Stimulated activated CD8-positive, alpha-beta memory T cell treated with anti-CD3 and anti-CD28 coated beads, Interleukin-2, amount 100 ng/mL, for 48 hours (primary cell): Measurements from ENCODE around the gene CERT1.
A peak's percentile ranks its signal among the peaks of the same experiment; 100 is the strongest.
"Not testable (repeated sequence)": the region's sequence is repeated elsewhere in the genome, so short reads cannot be mapped to it uniquely, and the experiment has no call there.

Experiments used
- DNase-seq, 2 donors: peaks; one replicate each; pipeline ENCODE4 v3.0.0-alpha.2; 2020; ENCODE audit warnings: low read depth in 2 of 2

CERT1 gene

DNA sequence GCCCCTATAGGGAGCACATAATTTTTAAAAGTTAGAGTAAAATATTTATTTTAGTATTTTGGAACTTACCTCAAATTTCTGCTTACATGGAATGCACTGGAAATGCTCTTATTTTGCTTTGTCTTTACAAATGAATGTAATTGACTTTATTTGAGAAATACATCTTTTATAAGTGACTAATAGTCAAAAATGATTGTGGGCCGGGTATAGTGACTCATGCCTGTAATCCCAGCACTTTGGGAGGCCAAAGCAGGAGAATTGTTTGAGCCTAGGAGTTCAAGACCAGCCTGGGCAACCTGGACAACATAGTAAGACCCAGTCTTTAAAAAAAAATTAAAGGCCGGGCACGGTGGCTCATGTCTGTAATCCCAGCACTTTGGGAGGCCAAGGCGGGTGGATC lies 168.6 kb downstream of the CERT1 start:
- DNase-seq, result no peak

DNA sequence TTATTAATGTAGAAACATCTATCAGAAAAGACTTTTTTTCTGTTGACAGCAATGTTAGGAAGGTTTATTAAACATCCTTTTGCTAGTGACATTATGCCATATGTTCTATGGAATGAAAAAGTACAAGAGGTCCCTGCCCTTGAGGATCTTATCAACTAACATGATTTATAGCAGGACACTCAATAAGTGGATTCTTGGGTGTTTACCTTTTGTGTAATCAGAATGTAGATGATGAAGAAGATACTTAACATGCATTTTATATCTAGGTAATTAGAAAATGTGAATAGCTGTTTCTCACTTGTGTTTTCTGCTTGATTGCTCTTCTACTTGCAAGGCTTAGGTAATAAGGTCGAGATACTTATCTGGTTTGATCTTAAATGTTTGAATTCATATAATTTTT lies 169.5 kb downstream of the CERT1 start:
- DNase-seq, result no peak

DNA sequence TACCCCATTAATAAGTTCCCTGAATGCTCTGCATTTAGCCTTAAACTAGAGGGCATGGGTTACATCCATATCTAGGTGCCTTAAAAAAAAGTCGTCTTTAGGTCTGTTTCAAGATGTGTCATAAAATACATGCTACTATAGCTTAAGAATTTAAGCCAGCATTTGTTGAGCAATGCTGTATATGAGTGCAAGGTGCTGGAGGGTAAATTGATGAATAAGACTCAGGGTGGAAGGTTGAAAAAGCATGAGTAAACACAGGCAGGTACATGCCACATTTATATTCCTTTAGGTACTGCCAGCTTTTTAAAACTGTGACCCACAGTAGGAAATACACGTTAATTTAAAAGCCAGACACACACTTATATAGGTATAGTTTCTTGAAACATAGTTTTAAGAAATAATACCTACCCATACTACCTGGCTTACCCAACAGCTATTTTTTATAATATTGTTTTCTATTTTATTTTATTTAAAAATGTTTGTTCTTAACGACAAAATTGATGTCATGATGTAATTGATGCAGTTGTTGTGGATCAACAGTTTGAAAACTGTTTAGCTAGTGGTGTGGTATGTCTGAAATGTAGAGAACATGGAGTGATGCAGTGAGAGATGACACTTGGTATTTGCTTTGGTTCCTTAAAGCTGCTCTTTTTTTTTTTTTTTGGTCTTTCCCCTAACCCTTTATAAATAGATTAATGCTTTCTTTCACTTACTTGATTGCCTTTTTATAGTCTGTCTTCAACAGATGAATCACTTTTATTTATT lies 170.5 kb downstream of the CERT1 start:
- no peak for DNase-seq

DNA sequence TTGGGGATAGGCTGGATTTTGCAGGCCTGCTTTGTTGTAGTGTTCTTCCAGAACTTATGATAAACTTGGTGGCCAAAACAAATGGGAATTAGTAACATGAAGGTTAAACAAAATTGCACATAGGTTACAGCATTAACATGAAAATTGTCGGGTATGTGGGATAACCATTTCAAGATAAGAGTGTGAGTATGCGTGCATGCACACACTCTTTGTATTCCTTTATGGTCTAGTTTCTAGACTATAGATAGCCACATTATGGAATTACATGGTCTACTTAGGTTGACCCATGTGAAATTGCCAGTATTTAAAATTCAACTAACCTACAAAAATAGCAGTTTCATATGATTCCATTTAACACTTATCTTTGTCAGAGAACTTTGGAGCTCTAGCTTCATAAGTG lies 173.0 kb downstream of the CERT1 start:
- DNase-seq, result no peak

DNA sequence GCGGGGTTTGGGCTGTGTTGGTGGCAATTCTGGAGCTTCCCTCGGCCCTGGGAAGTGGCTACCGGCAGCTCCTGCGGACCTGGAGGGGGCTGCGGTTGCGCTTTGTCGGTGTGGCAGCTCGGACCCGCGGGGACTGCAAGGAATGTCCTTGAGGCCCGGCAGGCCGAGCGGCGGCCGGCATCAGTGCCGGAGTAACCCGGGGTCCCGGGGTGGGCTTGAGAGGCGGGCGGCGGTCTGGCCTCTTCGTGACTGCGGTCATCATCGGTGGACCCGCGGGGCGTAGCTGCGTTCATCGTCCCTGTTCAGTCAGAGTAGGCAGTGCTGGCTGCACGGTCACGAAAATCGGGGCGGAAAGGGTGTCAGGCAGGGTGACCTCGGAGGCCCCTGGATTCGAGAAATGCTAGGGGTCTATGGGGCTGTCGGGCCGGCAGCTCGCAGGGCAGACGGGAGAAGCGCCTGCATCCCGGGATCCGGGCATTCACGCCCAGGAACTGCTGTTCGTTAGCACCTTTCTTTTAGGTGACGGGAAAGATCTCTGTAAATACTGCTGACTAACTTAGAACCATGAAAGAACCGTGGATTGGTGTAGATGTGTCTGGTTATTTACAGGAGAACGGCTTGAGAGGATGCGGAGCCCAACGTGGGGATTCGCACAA lies 173.9 kb downstream of the CERT1 start:
- peak; percentile 18 to 20 for DNase-seq

DNA sequence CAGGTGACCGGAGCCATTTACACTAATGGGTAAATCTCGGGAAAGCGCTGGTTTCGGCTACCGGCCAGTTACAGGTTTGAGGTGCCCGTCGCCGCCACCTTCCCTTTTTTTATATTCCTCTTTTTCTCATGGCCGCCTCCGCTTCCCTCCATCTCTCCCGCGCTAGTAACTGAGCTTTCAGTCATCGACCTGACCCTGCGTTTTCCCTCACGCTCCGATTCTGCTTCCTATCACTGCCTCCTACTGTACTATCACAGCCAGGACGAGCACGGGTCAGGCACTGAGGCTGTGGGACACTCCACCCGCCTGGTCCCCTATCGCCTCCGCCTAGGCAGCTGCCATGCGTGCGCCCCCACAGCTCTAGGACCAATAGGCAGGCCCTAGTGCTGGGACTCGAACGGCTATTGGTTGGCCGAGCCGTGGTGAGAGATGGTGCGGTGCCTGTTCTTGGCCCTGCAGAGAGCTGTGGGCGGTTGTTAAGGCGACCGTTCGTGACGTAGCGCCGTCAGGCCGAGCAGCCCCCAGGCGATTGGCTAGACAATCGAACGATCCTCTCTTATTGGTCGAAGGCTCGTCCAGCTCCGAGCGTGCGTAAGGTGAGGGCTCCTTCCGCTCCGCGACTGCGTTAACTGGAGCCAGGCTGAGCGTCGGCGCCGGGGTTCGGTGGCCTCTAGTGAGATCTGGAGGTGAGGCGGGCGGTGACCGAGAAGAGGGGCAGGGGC lies 174.7 kb downstream of the CERT1 start, which contains the start of gene HMGCR:
Gene HMGCR, plus strand, starts transcription at position 606 of the 722 bp plus-strand sequence. CDS start 5,386 bp downstream, outside the sequence.
- peak; percentile 92 to 95 for DNase-seq

DNA sequence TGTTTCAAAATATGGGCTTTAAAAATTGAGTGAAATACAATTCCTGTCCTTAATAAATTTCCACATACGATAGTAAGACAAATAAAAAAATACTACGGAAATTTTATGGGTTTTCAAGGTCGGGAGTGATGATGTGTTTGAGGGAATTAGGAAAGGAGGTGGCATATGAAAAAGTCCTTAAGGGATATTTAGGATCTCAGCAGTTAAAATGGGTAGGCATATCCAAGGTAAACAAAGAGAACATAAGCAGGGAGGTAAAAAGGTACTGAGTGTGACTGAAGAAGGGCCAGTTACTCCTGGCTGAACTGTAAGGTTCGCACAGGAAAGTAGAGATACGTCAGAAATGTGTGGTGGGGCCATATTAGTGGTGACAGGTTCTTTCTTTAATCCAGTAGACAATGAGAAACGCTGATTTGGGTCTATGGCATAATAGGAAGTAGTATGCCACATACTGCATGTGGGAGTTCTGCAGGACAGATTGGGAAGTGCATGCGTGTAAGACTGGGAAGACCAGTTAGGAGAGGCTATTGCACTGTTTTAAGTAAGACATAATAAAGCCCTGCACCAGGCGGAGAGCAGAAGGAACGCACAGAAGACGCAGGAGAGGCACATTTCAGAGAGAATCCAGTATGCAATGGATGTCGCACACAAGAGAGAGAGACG lies 175.3 kb downstream of the CERT1 start:
- DNase-seq, result no peak

DNA sequence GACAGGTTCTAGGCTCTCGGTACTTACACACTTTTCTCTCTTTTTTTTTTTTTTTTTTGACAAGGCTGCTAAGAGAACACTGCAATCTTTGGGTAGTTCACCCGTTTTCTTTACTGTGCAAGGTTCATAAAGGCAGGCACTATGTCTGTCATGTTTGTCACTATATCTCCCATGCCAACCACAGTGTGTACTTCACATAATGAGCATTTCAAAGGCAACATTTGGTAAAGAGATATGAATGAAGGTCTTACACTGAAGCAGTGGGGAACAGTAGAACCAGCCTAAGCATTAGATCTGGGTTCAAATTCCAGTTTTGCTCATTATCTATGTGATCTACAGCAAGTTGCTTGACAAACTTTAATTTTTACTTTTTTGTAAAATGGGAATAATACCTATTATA lies 175.9 kb downstream of the CERT1 start:
- DNase-seq, result no peak

DNA sequence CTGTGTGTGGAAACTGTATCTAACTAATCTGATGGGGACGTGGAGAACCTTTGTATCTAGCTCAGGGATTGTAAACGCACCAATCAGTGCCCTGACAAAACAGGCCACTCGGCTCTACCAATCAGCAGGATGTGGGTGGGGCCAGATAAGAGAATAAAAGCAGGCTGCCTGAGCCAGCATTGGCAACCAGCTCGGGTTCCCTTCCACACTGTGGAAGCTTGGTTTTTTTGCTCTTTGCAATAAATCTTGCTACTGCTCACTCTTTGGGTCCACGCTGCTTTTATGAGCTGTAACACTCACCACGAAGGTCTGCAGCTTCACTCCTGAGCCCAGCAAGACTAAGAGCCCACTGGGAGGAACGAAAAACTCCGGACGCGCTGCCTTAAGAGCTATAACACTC lies 177.0 kb downstream of the CERT1 start:
- not testable (repeated sequence) for DNase-seq

DNA sequence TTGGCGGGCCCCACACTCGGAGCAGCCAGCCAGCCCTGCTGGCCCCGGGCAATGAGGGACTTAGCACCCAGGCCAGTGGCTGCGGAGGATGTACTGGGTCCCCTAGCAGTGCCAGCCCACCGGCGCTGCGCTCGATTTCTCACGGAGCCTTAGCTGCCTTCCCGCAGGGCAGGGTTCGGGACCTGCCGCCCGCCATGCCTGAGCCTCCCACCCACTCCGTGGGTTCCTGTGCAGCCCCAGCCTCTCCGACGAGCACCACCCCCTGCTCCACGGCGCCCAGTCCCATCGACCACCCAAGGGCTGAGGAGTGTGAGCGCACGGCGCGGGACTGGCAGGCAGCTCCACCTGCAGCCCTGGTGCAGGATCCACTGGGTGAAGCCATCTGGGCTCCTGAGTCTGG lies 177.7 kb downstream of the CERT1 start:
- DNase-seq, result not testable (repeated sequence)

DNA sequence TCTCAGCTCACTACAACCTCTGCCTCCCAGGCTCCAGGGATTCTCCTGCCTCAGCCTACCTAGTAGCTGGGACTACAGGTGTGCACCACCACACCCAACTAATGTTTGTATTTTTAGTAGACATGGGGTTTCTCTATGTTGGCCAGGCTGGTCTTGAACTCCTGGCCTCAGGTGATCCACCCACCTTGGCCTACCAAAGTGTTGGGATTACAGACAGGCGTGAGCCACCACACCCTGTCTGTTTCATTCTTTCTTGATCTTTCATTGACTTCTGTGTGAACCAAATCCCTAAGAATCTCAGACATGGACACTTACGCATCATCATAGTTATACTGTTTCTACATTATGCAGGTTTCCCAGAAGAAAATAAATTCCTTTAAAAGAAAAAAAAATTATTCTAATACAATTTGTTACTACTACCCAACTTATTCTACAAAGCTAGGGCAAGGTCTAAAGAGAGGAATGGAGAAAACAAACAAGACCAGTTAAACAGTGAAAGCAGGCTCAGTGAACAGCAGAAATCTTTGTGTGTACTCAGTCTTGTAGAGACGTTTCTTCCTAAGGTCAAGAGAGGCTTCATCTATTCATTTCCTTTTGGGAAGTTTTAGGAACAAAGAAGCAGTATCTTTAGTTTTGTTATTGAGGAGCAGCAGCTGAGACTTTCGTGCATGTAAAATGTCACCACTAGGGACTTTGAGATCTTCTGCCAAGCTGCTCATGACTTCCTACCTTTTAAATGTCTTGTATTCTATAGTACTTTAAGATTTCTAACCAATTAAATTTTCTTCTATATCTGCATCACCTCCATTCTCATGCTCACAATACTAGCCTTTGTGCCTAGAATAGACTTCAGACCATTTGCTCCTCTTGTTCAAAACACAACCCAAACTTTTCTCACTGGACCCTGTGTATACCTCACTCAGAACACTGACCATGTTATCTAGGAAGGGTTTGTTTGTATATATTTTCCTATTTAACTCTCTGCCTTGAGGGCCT lies 180.0 kb downstream of the CERT1 start:
- no peak for DNase-seq

DNA sequence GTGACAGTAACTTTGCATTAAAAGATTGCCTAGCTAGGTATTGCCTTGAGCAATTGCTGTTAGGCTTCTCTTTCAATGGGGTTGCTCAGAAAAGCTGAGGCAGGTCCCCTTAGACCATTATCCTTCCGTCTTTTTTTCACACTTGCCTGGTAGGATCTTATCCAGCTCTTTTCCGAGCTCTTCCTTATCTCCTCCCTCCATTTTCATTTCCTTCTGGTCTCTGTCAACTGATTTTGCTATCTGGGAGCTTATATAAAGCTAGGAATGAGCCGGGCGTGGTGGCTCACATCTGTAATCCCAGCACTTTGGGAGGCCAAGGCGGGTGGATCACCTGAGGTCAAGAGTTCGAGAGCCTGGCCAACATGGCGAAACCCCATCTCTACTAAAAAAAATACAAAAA lies 181.0 kb downstream of the CERT1 start:
- no peak for DNase-seq
